Neural cell (in vitro differentiated cells): ENCODE results near the gene NRP1. TPM values are rescaled to one million over a fixed set of nuclear protein-coding genes. Genes with fewer than 3 reads are reported as not detected.

Experiments
- H2AFZ ChIP-seq: fragments of 200-600, 300-800 bp; sonication (generic), shearing (Covaris generic); 2 replicates; pipeline ENCODE4 v1.6.0; 2014; ENCODE audit warnings: low read depth, mild to moderate bottlenecking, antibody characterized with exemption, low read length, moderate library complexity
- H3F3A ChIP-seq: fragments of 200-600 bp; shearing (Covaris generic); 2 replicates; pipeline ENCODE4 v1.6.1; 2016; ENCODE audit warnings: mild to moderate bottlenecking, moderate library complexity, mixed read lengths, antibody characterized with exemption, low read length; ENCODE audit not compliant: insufficient read depth, poor library complexity, severe bottlenecking
- H3K27ac ChIP-seq: fragments of 200-600, 300-800 bp; sonication (generic), shearing (Covaris generic); 2 replicates; pipeline ENCODE4 v1.5.1; 2014; ENCODE audit warnings: mild to moderate bottlenecking, low read length, moderate library complexity
- H3K27me3 ChIP-seq: fragments of 300-800, 200-600 bp; sonication (generic), shearing (Covaris generic); 2 replicates; pipeline ENCODE4 v1.6.0; 2014; ENCODE audit warnings: mild to moderate bottlenecking, low read depth, low read length, moderate library complexity; ENCODE audit not compliant: insufficient read depth
- H3K36me3 ChIP-seq: fragments of 300-800, 200-600 bp; sonication (generic), shearing (Covaris generic); 2 replicates; pipeline ENCODE4 v1.5.1; 2014; ENCODE audit warnings: mild to moderate bottlenecking, antibody characterized with exemption, low read length, moderate library complexity; ENCODE audit not compliant: insufficient read depth
- H3K4me2 ChIP-seq: fragments of 300-800, 200-600 bp; sonication (generic), shearing (Covaris generic); 2 replicates; pipeline ENCODE4 v1.6.0; 2014; ENCODE audit warnings: mild to moderate bottlenecking, low read length
- H3K4me3 ChIP-seq: fragments of 300-800, 200-600 bp; sonication (generic), shearing (Covaris generic); 2 replicates; pipeline ENCODE4 v1.5.1; 2014; ENCODE audit warnings: mild to moderate bottlenecking, low read length, moderate library complexity
- H3K79me2 ChIP-seq: fragments of 200-600 bp; shearing (Covaris generic); replicated peaks from 2 replicates; pipeline ENCODE4 v1.6.0; 2014; ENCODE audit warnings: mild to moderate bottlenecking, low read length, moderate library complexity; ENCODE audit not compliant: insufficient read depth
- H3K9ac ChIP-seq: fragments of 300-800, 200-600 bp; sonication (generic), shearing (Covaris generic); 2 replicates; pipeline ENCODE4 v1.6.1; 2016; ENCODE audit warnings: mild to moderate bottlenecking, low read length, mixed read lengths
- H3K9me2 ChIP-seq: fragments of 200-600 bp; shearing (Covaris generic); 2 replicates; pipeline ENCODE4 v1.6.1; 2016; ENCODE audit warnings: mild to moderate bottlenecking, low read length, mixed read lengths; ENCODE audit not compliant: insufficient read depth
- H3K9me3 ChIP-seq: fragments of 200-600, 300-800 bp; sonication (generic), shearing (Covaris generic); 2 replicates; pipeline ENCODE4 v1.6.1; 2016; ENCODE audit warnings: mild to moderate bottlenecking, mixed run types, low read length, moderate library complexity, mixed read lengths
- H4K20me1 ChIP-seq: fragments of 200-600 bp; shearing (Covaris generic); 2 replicates; pipeline ENCODE4 v1.6.1; 2016; ENCODE audit warnings: mild to moderate bottlenecking, mixed run types; ENCODE audit not compliant: insufficient read depth
- EP300 ChIP-seq: fragments of 450-650 bp; conservative IDR thresholded peaks from 2 replicates; pipeline ENCODE4 v1.6.1; 2014; ENCODE audit warnings: antibody characterized with exemption, mild to moderate bottlenecking, moderate library complexity; ENCODE audit not compliant: poor library complexity, severe bottlenecking
- EZH2 ChIP-seq: fragments of 200-600, 300-800 bp; shearing (Covaris generic), sonication (generic); IDR thresholded peaks from 2 replicates; pipeline ENCODE4 v1.6.1; 2014; ENCODE audit warnings: antibody characterized with exemption, low read length, borderline replicate concordance, mild to moderate bottlenecking; ENCODE audit not compliant: insufficient read depth, poor library complexity, severe bottlenecking
- MXI1 ChIP-seq: fragments of 450-650 bp; conservative IDR thresholded peaks from 2 replicates; pipeline ENCODE4 v1.6.1; 2014; ENCODE audit warnings: antibody characterized with exemption, mild to moderate bottlenecking; ENCODE audit not compliant: poor library complexity, severe bottlenecking
- POLR2AphosphoS5 ChIP-seq: IDR thresholded peaks from 2 replicates; pipeline ENCODE4 v1.6.1; 2012
- RAD21 ChIP-seq: fragments of 450-650 bp; conservative IDR thresholded peaks from 2 replicates; pipeline ENCODE4 v1.6.1; 2014; ENCODE audit warnings: antibody characterized with exemption, mild to moderate bottlenecking, moderate library complexity
- REST ChIP-seq: IDR thresholded peaks from 2 replicates; pipeline ENCODE4 v1.6.1; 2012; ENCODE audit warnings: borderline replicate concordance
- SMC3 ChIP-seq: fragments of 450-650 bp; conservative IDR thresholded peaks from 2 replicates; pipeline ENCODE4 v1.6.1; 2014; ENCODE audit warnings: antibody characterized with exemption, mild to moderate bottlenecking, moderate library complexity; ENCODE audit not compliant: poor library complexity
- TAF1 ChIP-seq: IDR thresholded peaks from 2 replicates; pipeline ENCODE4 v1.6.1; 2012; ENCODE audit warnings: low read depth
- polyA plus RNA-seq: library from polyadenylated mRNA; depleted of rRNA; stranded (reverse); fragments of >200 nt; gene quantifications from 2 replicates; pipeline ENCODE4 v1.2.3, GENCODE V29; 2014
- TF ChIP-seq, protein P1 (sequence below): fragments of 450-650 bp; IDR thresholded peaks from 2 replicates; pipeline ENCODE4 v1.5.1; 2014; ENCODE audit warnings: antibody characterized with exemption, mild to moderate bottlenecking, moderate library complexity; ENCODE audit not compliant: poor library complexity, severe bottlenecking

The NRP1 gene
- polyA plus RNA-seq, 1 donor from 2014 or later, result 23.2 TPM

- Histone ChIP-seq H3K27ac (no peak overlapping the region), H3F3A (no peaks in the 10 kb centered on the region), H3K4me3 (no peak overlapping the region), H3K9ac (no peak overlapping the region), H3K79me2 (no peaks in the 10 kb centered on the region), H3K27me3 (no peaks in the 10 kb centered on the region), H3K9me3 (no peaks in the 10 kb centered on the region), H3K36me3 (no peaks in the 10 kb centered on the region), H3K4me2 (no peak overlapping the region), H4K20me1 (no peaks in the 10 kb centered on the region), H2AFZ (no peak overlapping the region), H3K9me2 (no peaks in the 10 kb centered on the region)
- no peak for TF ChIP-seq REST
- TF ChIP-seq TAF1, result no peak
- no peak for TF ChIP-seq SMC3
These were observed 15.6 kb upstream of the NRP1 start for GRCh38 chr10:33350041-33350440.

- TF ChIP-seq TAF1 (no peak), EP300 (no peak), SMC3 (no peak), MXI1 (no peak), REST (no peak), EZH2 (no peak), POLR2AphosphoS5 (no peak), RAD21 (no peak)
- TF ChIP-seq, protein P1, sequence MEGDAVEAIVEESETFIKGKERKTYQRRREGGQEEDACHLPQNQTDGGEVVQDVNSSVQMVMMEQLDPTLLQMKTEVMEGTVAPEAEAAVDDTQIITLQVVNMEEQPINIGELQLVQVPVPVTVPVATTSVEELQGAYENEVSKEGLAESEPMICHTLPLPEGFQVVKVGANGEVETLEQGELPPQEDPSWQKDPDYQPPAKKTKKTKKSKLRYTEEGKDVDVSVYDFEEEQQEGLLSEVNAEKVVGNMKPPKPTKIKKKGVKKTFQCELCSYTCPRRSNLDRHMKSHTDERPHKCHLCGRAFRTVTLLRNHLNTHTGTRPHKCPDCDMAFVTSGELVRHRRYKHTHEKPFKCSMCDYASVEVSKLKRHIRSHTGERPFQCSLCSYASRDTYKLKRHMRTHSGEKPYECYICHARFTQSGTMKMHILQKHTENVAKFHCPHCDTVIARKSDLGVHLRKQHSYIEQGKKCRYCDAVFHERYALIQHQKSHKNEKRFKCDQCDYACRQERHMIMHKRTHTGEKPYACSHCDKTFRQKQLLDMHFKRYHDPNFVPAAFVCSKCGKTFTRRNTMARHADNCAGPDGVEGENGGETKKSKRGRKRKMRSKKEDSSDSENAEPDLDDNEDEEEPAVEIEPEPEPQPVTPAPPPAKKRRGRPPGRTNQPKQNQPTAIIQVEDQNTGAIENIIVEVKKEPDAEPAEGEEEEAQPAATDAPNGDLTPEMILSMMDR, result no peak
- H3K27ac ChIP-seq, result no peak overlapping the region
- H3K9ac ChIP-seq, result no peak overlapping the region
- no peaks in the 10 kb centered on the region for H3F3A ChIP-seq
- no peak overlapping the region for H3K4me2 ChIP-seq
- no peaks in the 10 kb centered on the region for H3K36me3 ChIP-seq
- no peak overlapping the region for H3K4me3 ChIP-seq
- H2AFZ ChIP-seq, result no peak overlapping the region
- no peaks in the 10 kb centered on the region for H3K79me2 ChIP-seq
- H3K9me3 ChIP-seq, result no peaks in the 10 kb centered on the region
- no peaks in the 10 kb centered on the region for H4K20me1 ChIP-seq
- H3K27me3 ChIP-seq, result no peaks in the 10 kb centered on the region
- no peaks in the 10 kb centered on the region for H3K9me2 ChIP-seq
These were observed 14.8 kb upstream of the NRP1 start for GRCh38 chr10:33349268-33349667.
